Stimulated activated CD4-positive, alpha-beta T cell treated with anti-CD3 and anti-CD28 coated beads, Interleukin-1b, Interleukin-23, amount 100 ng/mL, for 24 hours (primary cell): ENCODE results near the gene COL5A2.

Experiments used
- DNase-seq, 4 experiments: peaks; one replicate each; pipeline ENCODE4 v3.0.0-alpha.2; 2020; ENCODE audit warnings: low read depth in 4 of 4, low spot score in 1 of 4

The COL5A2 gene

GRCh38 chr2:189104934-189105333, 74.6 kb downstream of the COL5A2 start:
- DNase-seq, result no peak

- DNase-seq, result no peak
These were observed 76.8 kb downstream of the COL5A2 start for GRCh38 chr2:189102735-189103134.

DNA sequence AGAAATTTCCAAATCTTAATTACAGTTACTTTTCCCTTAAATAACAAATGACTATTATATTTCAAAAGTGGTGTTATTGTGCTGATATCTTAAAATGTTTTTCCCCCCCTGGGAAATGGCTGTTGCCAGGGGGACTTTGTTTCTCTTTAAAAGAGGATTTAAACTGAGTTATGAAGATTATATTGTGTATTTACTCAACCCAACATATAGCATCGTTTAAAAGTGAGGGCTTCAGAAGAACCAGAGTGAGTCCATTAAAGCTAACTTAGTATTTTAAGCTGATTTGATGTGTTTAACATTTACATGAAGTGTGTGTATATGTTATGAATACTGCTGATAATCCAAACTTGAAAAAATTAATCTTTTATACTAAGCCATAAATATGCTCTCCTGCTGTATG, 81.6 kb downstream of the COL5A2 start:
- DNase-seq, result no peak

DNA sequence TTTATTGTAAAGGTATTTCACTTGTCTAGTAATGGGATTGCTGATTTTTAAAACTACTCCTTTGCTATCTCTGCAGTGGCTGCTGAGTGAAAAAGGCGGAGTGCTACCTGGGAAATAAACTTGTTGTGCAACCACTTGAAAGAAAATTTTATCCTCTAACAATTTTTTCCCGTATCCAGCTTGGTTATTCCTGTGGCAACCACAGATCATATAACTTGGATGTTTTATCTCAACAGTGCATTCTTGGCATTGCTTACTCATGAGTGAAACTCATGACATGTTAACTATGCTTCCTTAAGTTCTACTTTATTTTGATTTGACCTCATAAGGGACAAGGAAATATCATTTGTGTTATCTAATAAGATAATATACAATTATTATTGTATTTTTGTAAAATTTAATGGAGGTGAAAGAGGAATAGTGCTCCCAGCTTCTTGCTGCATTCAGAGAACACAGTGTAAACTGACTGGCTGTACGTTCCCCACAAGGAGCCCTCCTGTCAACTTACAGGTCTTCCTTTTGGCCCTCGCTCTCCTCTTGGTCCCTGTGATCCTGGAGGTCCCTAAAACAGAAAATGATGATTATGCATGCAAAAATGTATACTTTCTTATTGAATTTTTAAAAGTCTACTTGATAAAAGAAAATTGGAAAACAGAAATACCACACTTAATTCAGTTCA, 82.7 kb downstream of the COL5A2 start:
- DNase-seq, result no peak

GRCh38 chr2:189095101-189095500, 84.5 kb downstream of the COL5A2 start:
- no peak for DNase-seq

- DNase-seq, result no peak
These were observed 86.6 kb downstream of the COL5A2 start for GRCh38 chr2:189092936-189093335.

DNA sequence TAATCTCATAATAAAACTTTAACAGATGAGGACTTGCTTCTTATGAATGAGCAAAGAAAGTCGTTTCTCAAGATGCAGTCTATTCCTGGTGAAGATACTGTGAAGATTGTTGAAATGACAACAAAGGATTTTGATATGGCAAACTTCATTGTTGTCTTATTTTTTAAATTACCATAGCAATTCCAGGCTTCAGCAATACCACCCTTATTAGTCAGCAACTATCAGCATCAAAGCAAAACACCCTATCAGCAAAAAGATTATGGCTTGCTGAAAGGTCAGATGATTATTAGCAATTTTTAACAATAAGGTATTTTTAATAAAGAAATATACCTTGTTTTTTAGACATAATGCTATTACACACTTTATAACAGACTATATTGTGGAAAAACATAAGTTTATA, 88.3 kb downstream of the COL5A2 start:
- DNase-seq, result no peak

GRCh38 chr2:189088591-189089205, 90.9 kb downstream of the COL5A2 start:
- no peak for DNase-seq

DNA sequence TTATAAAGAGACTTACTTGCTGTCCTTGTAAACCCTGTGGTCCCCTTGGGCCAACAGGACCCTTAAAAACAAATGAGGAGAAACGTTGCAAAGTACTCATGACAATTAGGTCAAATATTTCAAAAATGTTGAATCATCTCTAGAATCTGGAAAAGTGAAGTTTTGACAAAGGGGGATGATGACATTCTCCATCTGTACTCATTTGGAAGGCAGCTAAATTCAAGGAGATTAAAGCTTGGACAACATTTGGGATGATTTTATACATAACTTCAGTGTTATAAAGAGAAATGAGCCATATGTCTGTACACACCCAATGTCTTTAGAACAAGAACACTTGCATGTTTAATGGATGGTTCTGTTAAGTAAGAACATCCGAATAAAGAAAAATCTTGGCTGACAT, 92.9 kb downstream of the COL5A2 start:
- DNase-seq, result no peak

DNA sequence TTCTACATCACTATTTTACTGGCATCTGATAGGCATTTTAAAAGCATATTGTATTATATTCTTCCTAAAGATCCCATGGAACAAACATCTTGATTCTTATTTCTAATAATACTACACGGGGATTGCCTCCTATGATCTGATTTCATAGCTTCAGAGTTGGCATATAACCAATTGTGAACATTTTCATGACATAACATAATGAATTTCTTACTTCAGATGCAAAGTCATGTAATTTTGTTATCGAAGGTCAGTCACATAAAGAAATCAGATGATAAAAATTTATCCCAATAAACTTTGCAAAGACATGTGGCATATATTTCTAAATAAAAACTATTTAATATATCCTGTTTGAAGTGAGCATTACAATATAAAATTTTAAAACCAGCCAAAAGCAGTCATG, 93.3 kb downstream of the COL5A2 start:
- no peak for DNase-seq

- no peak for DNase-seq
These were observed 96.0 kb downstream of the COL5A2 start for GRCh38 chr2:189083606-189084005.

DNA sequence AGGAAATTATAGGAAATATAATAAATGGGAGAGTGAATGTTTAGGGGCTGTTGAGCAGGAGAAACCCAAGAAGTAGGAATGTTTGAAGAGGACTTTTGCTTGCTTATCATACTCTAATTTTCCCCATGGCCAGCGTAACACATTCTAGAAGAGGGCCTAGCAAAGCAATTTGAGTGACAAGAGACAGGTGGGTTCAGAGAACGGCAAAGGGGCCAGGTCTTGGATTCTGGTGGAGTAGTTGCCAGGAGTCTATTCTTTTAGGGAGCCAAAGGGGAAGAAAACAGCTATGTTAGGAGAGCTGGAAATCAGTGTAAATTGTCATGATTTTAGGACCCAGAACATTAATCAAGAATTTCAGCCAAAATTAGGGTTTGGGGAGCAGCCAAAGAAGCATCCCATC, 96.5 kb downstream of the COL5A2 start:
- no peak for DNase-seq

- no peak for DNase-seq
These were observed 97.1 kb downstream of the COL5A2 start for GRCh38 chr2:189082376-189082975.

DNA sequence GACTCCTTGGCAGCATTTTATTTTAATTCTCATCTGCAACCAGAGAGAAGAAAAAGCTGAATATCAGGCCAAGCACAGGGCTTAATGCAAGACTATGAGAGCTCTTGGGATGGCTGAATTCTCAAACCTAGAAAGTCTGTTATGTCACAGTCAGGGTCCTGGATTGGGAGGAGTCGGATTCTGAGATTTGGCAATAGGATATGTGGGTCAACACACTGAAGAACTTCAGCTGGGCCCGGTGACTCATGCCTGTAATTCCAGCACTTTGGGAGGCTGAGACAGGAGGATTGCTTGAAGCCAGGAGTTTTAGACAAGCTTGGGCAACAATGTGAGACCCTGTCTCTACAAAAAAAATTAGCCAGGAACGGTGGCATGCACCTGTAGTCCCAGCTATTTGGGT, 103.0 kb downstream of the COL5A2 start:
- no peak for DNase-seq

DNA sequence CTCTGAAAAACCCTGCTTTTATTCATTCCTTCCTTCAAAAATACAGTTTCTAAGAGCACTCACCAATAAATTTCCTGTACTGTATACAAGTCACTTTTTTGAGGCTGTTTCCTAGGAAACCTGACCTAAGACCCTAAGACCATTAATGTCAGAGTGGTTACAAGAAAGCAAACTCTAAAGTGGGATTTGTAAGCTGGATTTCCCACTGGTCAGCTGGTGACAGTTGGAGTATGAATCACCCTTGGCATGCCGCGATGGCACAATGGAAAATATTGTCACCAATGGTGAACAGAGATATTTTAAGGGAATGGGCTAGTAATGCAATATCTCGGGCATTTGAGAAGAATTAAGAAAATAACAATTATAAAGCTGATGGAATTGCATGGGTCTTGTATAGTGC, 103.4 kb downstream of the COL5A2 start:
- no peak for DNase-seq

- no peak for DNase-seq
These were observed 105.1 kb downstream of the COL5A2 start for GRCh38 chr2:189074506-189074905.

DNA sequence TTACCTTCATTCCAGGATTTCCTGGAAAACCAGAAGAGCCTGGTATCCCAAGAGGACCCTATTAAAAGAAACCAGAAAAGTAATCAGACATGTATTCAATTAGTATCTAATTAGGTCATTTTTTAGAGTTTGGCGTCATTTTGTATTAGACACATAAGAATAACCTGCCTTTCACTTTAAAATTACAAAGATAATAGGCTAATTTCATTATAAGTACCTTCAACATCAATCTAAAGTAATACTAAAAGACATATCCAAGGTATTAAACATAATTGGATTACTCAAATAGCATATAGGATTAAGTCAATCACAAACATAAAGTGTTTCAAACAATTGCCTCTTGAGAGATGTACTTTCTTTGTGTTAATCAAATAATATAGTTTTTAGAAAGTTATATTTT, 107.5 kb downstream of the COL5A2 start:
- DNase-seq, result no peak

DNA sequence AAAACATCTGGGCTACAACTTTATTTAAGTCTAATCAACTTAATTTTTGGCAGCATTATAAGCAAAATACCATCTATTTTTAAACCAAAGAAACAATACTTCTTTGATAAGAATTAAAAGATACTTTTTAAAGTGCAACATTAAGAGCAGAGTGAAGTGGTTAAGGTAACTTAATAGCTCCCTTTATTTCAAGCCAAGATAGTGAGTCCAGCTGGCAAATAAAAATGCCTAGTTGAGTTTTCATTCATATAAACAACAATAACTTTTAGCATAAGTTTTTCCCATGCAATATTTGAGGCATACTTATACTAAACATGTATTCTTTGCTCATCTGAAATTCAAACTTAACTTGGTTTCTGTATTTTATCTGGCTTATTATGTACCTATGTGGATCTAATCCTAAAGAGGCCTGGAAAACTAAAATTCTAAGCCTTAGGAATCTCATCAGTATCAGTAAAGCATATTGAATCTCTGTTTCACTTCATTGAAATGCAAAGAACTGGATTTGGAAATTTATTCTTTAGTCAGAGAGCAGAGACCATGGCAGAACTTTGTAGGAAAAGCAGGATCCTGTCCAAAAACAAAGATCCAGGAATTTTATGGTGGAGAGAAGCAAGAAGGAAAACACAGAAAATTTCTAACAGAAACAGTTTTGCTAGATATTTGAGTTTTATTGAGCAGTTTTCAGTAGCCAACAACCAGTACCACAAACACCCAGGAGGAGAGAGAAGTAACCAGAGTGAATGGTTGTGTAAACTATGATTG, 109.5 kb downstream of the COL5A2 start:
- no peak for DNase-seq

- DNase-seq, result no peak
These were observed 113.5 kb downstream of the COL5A2 start for GRCh38 chr2:189066037-189066436.

DNA sequence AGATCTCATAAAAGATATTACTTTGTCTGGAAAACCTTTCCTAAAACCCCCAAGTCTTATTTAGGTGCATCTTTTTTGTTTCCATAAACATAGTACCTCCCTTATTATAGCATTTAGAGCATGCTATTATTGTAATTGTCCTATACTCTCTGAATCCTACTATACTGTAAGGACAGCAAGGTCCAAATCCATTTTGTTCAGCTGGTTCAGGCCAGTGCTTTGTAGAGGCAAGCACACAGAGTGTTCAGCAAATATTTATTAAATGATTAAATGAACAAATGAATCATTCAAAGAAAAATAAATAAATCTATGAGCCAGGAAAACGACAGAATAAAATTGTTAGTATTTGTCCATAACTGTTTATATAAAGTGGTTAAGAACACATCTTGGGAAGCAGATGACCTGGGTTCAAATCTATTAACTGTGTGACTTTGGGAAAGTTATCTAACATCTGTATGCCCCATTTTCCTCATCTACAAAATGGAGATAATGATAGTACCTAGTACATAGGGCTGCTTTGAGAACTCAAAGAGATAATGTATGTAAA, 119.4 kb downstream of the COL5A2 start:
- DNase-seq, result no peak

GRCh38 chr2:189057316-189057715, 122.2 kb downstream of the COL5A2 start:
- DNase-seq, result no peak
